Measurements from ENCODE around the gene MVD. TPM values are rescaled to one million over a fixed set of nuclear protein-coding genes. Genes with fewer than 3 reads are reported as not detected.
A peak's percentile ranks its signal among the peaks of the same experiment; 100 is the strongest.

Gene MVD
- total and polyA plus RNA-seq, 2 of the 13 experiments (the other 11 are each of a cell fraction or from before 2014, with no cell fraction given) = 28.1 to 187 TPM

DNA sequence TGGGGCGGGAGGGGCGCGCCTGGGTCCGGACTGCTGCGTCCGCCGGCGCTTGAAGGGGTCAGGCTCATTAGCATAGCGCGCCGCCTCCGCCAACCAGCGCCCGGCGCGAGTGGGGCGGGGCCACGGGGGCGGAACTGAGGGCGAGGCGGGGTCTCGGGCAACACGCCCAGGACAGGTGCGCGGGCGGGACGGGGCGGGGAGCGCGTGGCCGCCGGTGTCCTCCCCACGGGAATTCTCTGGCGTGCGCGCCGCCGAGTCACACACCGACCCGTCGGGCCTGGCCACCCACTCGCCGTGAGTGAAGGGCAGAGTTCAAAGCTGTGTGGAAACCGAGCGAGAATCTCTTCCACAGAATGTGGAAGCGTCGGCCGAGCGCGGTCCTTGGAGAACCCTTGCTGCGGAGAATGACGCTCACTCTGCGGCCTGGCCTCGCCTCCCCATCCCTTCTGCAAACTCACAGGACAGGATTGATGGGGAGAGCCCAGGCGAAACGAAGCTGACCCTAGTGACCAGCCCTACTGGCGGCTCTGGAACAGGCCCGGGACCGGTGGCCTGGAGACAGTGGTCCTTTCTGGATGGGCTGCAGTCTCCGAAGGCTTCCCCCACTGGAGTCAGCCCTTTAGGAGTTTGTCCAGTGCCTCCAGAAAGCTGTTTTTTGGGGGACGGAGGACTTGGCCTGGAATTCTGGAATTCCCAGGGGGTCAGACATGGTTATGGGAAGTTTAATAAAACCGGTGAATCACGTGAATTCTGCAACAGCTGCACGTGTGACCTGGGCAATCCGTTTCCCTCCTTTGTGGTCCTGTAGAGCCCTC is 23.8 kb upstream of the MVD start, which contains the start of gene SNAI3 (continued):
- TF ChIP-seq TAF1 (CRISPR knock-in tag; IDR thresholded peaks at IDR 0.05) (no peak), ZNF446 (CRISPR knock-in tag; IDR thresholded peaks at IDR 0.05) (peak; percentile 75), ZNF234 (CRISPR knock-in tag; conservative IDR thresholded peaks at IDR 0.05) (0 out of 2 replicates have a peak, but pooled peaks have one; percentile 83), ZNF605 (CRISPR knock-in tag; IDR thresholded peaks at IDR 0.05) (0 out of 2 replicates have a peak, but pooled peaks have one; percentile 65), ZFY (CRISPR knock-in tag; IDR thresholded peaks at IDR 0.05) (peak; percentile 59), SCMH1 (CRISPR knock-in tag; IDR thresholded peaks at IDR 0.05; ENCODE audit: borderline replicate concordance) (no peak), CREB1 (IDR thresholded peaks at IDR 0.05) (no peak), CREB1 (CRISPR knock-in tag; IDR thresholded peaks at IDR 0.05) (no peak), BCLAF1 (IDR thresholded peaks at IDR 0.05) (no peak), ZNF572 (CRISPR knock-in tag; IDR thresholded peaks at IDR 0.05) (no peak), ZBTB34 (CRISPR knock-in tag; IDR thresholded peaks at IDR 0.05) (no peak), ZNF547 (CRISPR knock-in tag; IDR thresholded peaks at IDR 0.05) (peak; percentile 45), ZNF343 (CRISPR knock-in tag; IDR thresholded peaks at IDR 0.05) (peak; percentile 88), ZNF274 (CRISPR knock-in tag; IDR thresholded peaks at IDR 0.05) (peak; percentile 84; the same call in 1 of the 2 replicates), ZNF567 (CRISPR knock-in tag; IDR thresholded peaks at IDR 0.05; ENCODE audit: borderline replicate concordance) (0 out of 2 replicates have a peak, but pooled peaks have one; percentile 67), TAF15 (IDR thresholded peaks at IDR 0.05; ENCODE audit: low read depth, low read length, poor library complexity, severe bottlenecking) (no peak), ZNF766 (CRISPR knock-in tag; IDR thresholded peaks at IDR 0.05; ENCODE audit: borderline replicate concordance) (no peak), ZMYM3 (CRISPR knock-in tag; IDR thresholded peaks at IDR 0.05) (no peak), EZH2 (conservative IDR thresholded peaks at IDR 0.05; ENCODE audit: low read depth, low read length) (peak; percentile 59; the same call in 1 of the 2 replicates), ZNF138 (CRISPR knock-in tag; IDR thresholded peaks at IDR 0.05; ENCODE audit: low read depth) (peak; percentile 45; the same call in 1 of the 2 replicates)
- TF ChIP-seq, protein P1, sequence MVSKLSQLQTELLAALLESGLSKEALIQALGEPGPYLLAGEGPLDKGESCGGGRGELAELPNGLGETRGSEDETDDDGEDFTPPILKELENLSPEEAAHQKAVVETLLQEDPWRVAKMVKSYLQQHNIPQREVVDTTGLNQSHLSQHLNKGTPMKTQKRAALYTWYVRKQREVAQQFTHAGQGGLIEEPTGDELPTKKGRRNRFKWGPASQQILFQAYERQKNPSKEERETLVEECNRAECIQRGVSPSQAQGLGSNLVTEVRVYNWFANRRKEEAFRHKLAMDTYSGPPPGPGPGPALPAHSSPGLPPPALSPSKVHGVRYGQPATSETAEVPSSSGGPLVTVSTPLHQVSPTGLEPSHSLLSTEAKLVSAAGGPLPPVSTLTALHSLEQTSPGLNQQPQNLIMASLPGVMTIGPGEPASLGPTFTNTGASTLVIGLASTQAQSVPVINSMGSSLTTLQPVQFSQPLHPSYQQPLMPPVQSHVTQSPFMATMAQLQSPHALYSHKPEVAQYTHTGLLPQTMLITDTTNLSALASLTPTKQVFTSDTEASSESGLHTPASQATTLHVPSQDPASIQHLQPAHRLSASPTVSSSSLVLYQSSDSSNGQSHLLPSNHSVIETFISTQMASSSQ (IDR thresholded peaks at IDR 0.05; ENCODE audit: low read depth) = no peak
- TF ChIP-seq, protein P1 (CRISPR knock-in tag; IDR thresholded peaks at IDR 0.05; ENCODE audit: borderline replicate concordance) = 0 out of 2 replicates have a peak, but pooled peaks have one; percentile 37

All from HepG2 (cell line).